HL-60 (cell line): Measurements from ENCODE around the gene PUM1.

Experiments used
- CTCF ChIP-seq: IDR thresholded peaks from one replicate; pipeline ENCODE4 v1.5.1; 2011; ENCODE audit warnings: low read length, control low read depth, inconsistent platforms; ENCODE audit not compliant: insufficient read depth
- POLR2AphosphoS5 ChIP-seq: IDR thresholded peaks from 2 replicates; pipeline ENCODE4 v1.6.1; 2012; ENCODE audit warnings: low read depth
- REST ChIP-seq: IDR thresholded peaks from 2 replicates; pipeline ENCODE4 v1.6.1; 2012; ENCODE audit warnings: low read depth; ENCODE audit not compliant: insufficient replicate concordance
- SPI1 ChIP-seq: IDR thresholded peaks from 2 replicates; pipeline ENCODE4 v1.6.1; 2012; ENCODE audit warnings: low read depth, mild to moderate bottlenecking, borderline replicate concordance

GRCh38 chr1:30916296-30916695 lies 149.2 kb downstream of the PUM1 start:
- TF ChIP-seq CTCF: no peak
- no peak for TF ChIP-seq REST
- no peak for TF ChIP-seq SPI1
- no peak for TF ChIP-seq POLR2AphosphoS5
